ENCODE data around the gene EVA1C. TPM values are rescaled to one million over a fixed set of nuclear protein-coding genes. Genes with fewer than 3 reads are reported as not detected.

The EVA1C gene
- total RNA-seq, 1 experiment from 2014 or later = 22.2 TPM

DNA sequence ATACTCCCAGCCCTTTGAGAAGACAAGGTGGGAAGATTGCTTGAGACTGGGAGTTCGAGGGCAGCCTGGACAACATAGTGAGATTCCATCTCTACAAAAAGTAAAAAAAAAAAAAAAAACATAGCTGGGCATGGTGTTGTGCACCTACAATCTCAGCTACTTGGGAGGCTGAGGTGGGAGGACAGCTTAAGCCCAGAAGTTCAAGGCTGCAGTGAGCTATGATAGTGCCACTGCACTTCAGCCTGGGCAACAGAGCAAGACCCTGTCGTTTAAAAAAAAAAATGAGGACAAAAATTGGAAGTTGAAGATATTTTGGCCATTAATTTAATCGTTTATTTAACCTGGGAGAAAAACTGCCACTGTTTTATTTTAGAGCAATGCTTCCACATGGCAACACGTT is 20.8 kb upstream of the EVA1C start:
- Mint-ChIP-seq H3K9me3 (ENCODE audit: unreplicated experiment) (no peaks in the 10 kb centered on the region), H3K4me1 (ENCODE audit: insufficient read depth, unreplicated experiment) (peaks cover 44% of the 10 kb centered on the region)

DNA sequence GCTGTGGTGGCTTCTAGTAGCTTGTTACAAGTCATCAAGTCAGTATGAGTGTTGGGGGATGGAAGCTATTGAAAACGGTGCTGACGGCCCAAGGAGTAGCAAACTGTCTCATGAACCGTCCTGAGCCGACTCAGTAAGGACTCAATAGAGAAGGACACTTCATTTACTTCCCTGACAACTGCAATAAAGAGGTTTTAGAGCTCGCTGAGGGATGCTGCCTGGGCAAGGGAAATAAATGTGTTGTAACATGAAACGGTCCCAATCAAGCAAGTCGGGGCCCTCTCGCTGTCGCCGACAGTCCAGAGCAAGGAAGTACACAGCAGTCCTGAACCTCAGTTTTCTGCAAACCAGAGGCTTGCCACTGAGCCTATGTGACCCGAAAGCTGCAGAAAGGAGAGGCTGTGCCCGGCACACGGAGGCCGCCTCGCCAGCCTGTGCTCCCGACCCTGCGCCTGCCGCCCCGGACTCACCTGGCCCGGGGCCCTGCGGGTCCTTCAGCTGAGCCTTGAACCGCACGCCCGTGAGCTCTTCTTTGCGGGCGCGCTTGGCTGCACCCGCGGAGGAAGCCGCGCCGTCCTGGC is 20.1 kb upstream of the EVA1C start:
- intact Hi-C loops (cut with micrococcal nuclease) = no loop called here

More for the DNA sequence above, 20.8 kb upstream of the EVA1C start:
- no TSS peak for BruUV-seq (replicated peaks)
- DNase-seq (ENCODE audit: unreplicated experiment) = no peak
- Mint-ChIP-seq H3K4me3 (ENCODE audit: unreplicated experiment) (peak overlapping the region; percentile 81), H3K27ac (ENCODE audit: low read depth, unreplicated experiment) (peak overlapping the region; percentile 63), H3K27me3 (ENCODE audit: insufficient read depth, unreplicated experiment) (no peaks in the 10 kb centered on the region), H3K36me3 (ENCODE audit: insufficient read depth, unreplicated experiment) (peaks cover 27% of the 10 kb centered on the region)
- POLR2A ChIA-PET = interaction anchor here (0.6 to 8.3 kb wide), 13 partner anchors 9 to 380 kb away, joined by 3 to 97 read pairs (median 4); partner anchors contain the start of genes CFAP298, EVA1C and PAXBP1
- intact Hi-C loops (cut with micrococcal nuclease) = no loop called here
- CTCF ChIA-PET = interaction anchor here (0.6 to 2.5 kb wide), 13 partner anchors 11 to 210 kb away, joined by 3 to 16 read pairs (median 4); partner anchors contain the start of gene EVA1C
- TF ChIP-seq, protein P1, sequence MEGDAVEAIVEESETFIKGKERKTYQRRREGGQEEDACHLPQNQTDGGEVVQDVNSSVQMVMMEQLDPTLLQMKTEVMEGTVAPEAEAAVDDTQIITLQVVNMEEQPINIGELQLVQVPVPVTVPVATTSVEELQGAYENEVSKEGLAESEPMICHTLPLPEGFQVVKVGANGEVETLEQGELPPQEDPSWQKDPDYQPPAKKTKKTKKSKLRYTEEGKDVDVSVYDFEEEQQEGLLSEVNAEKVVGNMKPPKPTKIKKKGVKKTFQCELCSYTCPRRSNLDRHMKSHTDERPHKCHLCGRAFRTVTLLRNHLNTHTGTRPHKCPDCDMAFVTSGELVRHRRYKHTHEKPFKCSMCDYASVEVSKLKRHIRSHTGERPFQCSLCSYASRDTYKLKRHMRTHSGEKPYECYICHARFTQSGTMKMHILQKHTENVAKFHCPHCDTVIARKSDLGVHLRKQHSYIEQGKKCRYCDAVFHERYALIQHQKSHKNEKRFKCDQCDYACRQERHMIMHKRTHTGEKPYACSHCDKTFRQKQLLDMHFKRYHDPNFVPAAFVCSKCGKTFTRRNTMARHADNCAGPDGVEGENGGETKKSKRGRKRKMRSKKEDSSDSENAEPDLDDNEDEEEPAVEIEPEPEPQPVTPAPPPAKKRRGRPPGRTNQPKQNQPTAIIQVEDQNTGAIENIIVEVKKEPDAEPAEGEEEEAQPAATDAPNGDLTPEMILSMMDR (IDR thresholded peaks at IDR 0.05; ENCODE audit: unreplicated experiment) = no peak

DNA sequence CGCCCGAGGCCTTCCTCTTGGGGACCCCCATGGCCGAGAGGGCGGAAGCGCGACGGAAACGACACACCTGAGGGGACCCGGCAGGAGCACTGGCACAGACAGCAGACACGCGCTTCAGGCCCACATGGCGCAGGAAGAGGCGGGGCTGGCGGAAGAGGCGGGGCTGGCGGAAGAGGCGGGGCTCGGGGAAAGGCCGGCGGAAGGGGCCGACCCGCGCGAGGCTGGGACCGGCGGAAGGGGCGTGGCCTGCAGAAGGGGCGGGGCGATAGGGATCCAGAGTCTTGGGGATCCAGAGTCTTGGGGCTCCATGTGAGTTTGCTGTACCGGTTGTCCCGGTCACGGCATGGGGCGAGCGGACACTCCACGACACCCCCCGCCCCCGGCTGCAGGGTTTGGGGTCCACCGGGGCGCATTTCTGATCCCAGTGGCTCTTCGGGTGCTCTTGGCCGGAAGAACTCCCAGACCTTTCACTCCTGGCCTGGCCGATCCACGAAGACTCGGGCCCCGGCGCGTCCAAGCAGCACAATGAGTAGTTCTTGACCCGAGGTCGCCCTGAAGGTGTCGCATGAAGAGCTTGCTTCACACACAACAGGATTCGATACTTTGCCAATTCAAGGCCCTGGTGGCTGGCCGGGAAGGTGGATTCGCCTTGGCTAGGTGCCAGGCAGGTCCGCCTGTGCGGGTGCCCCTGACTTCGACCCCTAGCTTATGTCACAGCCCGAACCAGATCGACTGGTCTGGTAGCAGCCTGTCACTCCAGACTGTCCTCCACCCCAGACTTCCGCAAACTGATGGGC is 19.4 kb upstream of the EVA1C start, which contains the start of gene URB1:
Gene URB1 (minus strand): TSS at position 133 of the 797 bp plus-strand sequence. CDS start 102 bp downstream, at position 31.
- peak; percentile 86 for DNase-seq (ENCODE audit: unreplicated experiment)
- H3K27me3 Mint-ChIP-seq (ENCODE audit: insufficient read depth, unreplicated experiment) = no peaks in the 10 kb centered on the region
- peak within 1 kb of the TSS; percentile 84 for H3K27ac Mint-ChIP-seq (ENCODE audit: low read depth, unreplicated experiment)
- intact Hi-C loops (cut with micrococcal nuclease) = no loop called here
- POLR2A ChIA-PET = interaction anchor here (0.6 to 8.3 kb wide), 21 partner anchors 8 to 811 kb away, joined by 3 to 97 read pairs (median 4); partner anchors contain the start of genes CFAP298, EVA1C and PAXBP1
- H3K4me1 Mint-ChIP-seq (ENCODE audit: insufficient read depth, unreplicated experiment) = peaks cover 31% of the 10 kb centered on the region
- TSS peak; percentile 98 for BruUV-seq (replicated peaks)
- H3K36me3 Mint-ChIP-seq (ENCODE audit: insufficient read depth, unreplicated experiment) = peaks cover 16% of the 10 kb centered on the region
- no peaks in the 10 kb centered on the region for H3K9me3 Mint-ChIP-seq (ENCODE audit: unreplicated experiment)
- CTCF ChIA-PET = interaction anchor here (0.9 to 2.5 kb wide), 7 partner anchors 9 to 208 kb away, joined by 3 to 16 read pairs (median 5); partner anchors contain the start of gene EVA1C
- H3K4me3 Mint-ChIP-seq (ENCODE audit: unreplicated experiment) = peak within 1 kb of the TSS; percentile 81
- TF ChIP-seq, protein P1 (IDR thresholded peaks at IDR 0.05; ENCODE audit: unreplicated experiment) = no peak

More for the DNA sequence above, 20.1 kb upstream of the EVA1C start:
- H3K9me3 Mint-ChIP-seq (ENCODE audit: unreplicated experiment) = no peaks in the 10 kb centered on the region
- POLR2A ChIA-PET = interaction anchor here (0.6 to 8.3 kb wide), 17 partner anchors 10 to 732 kb away, joined by 3 to 97 read pairs (median 4); partner anchors contain the start of genes CFAP298, EVA1C and PAXBP1
- H3K27ac Mint-ChIP-seq (ENCODE audit: low read depth, unreplicated experiment) = peak overlapping the region; percentile 84
- CTCF ChIA-PET = interaction anchor here (0.5 to 2.5 kb wide), 14 partner anchors 10 to 220 kb away, joined by 3 to 16 read pairs (median 4); partner anchors contain the start of genes CFAP298 and EVA1C
- H3K4me3 Mint-ChIP-seq (ENCODE audit: unreplicated experiment) = peak overlapping the region; percentile 81
- H3K27me3 Mint-ChIP-seq (ENCODE audit: insufficient read depth, unreplicated experiment) = no peaks in the 10 kb centered on the region
- peaks cover 38% of the 10 kb centered on the region for H3K4me1 Mint-ChIP-seq (ENCODE audit: insufficient read depth, unreplicated experiment)
- no peak for DNase-seq (ENCODE audit: unreplicated experiment)
- BruUV-seq (replicated peaks) = TSS peak; percentile 54
- TF ChIP-seq, protein P1 (IDR thresholded peaks at IDR 0.05; ENCODE audit: unreplicated experiment) = no peak
- H3K36me3 Mint-ChIP-seq (ENCODE audit: insufficient read depth, unreplicated experiment) = peaks cover 21% of the 10 kb centered on the region

DNA sequence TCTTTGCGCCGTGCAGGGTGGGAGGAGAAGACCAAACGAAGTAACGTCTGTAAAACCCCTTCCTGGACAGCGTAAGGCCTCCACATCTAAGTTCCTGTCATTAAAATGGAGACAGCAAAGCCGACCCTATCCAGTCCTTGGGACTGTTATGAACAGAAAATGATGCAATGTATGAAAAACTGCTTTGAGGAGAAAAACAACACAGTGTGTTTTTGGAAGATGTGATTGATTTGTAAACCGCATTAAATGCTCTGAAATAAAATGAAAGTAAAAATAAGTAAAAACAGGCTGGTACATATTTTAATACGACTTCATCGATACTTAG is 18.9 kb upstream of the EVA1C start:
- H3K27ac Mint-ChIP-seq (ENCODE audit: low read depth, unreplicated experiment) = peak overlapping the region; percentile 84
- CTCF ChIA-PET = interaction anchor here (0.9 to 2.5 kb wide), 3 partner anchors 9 to 207 kb away, joined by 3 to 16 read pairs (median 15); no protein-coding TSS in a partner anchor
- H3K36me3 Mint-ChIP-seq (ENCODE audit: insufficient read depth, unreplicated experiment) = peaks cover 15% of the 10 kb centered on the region
- intact Hi-C loops (cut with micrococcal nuclease) = no loop called here
- no TSS peak for BruUV-seq (replicated peaks)
- TF ChIP-seq, protein P1 (IDR thresholded peaks at IDR 0.05; ENCODE audit: unreplicated experiment) = no peak
- peaks cover 25% of the 10 kb centered on the region for H3K4me1 Mint-ChIP-seq (ENCODE audit: insufficient read depth, unreplicated experiment)
- no peak for DNase-seq (ENCODE audit: unreplicated experiment)
- H3K4me3 Mint-ChIP-seq (ENCODE audit: unreplicated experiment) = peak overlapping the region; percentile 81
- no peaks in the 10 kb centered on the region for H3K9me3 Mint-ChIP-seq (ENCODE audit: unreplicated experiment)
- POLR2A ChIA-PET = interaction anchor here (0.6 to 8.3 kb wide), 10 partner anchors 8 to 810 kb away, joined by 3 to 97 read pairs (median 4); partner anchors contain the start of genes CFAP298 and EVA1C
- H3K27me3 Mint-ChIP-seq (ENCODE audit: insufficient read depth, unreplicated experiment) = no peaks in the 10 kb centered on the region
